Bronchial epithelial cell (primary cell): ENCODE results near the gene RAB6B. TPM values are rescaled to one million over a fixed set of nuclear protein-coding genes. Genes with fewer than 3 reads are reported as not detected.
A peak's percentile ranks its signal among the peaks of the same experiment; 100 is the strongest.

Experiments used
- DNase-seq: peaks from one replicate; pipeline ENCODE4 v3.0.0-alpha.2; 2010; ENCODE audit warnings: low read depth
- FAIRE-seq: peaks from 2 replicates; lab custom pipeline; 2011; peaks lifted over from hg19 to GRCh38; lab: Jason Lieb, UNC
- H3K27me3 ChIP-seq: 2 replicates; pipeline ENCODE4 v1.5.1; 2011; ENCODE audit warnings: low read length; ENCODE audit not compliant: control insufficient read depth, insufficient read depth
- H3K36me3 ChIP-seq: 2 replicates; pipeline ENCODE4 v1.5.1; 2011; ENCODE audit warnings: low read length; ENCODE audit not compliant: control insufficient read depth, insufficient read depth
- H3K4me3 ChIP-seq: 2 replicates; pipeline ENCODE4 v1.5.1; 2011; ENCODE audit warnings: mild to moderate bottlenecking, low read depth, low read length, control low read depth
- total RNA-seq: library from RNA; depleted of rRNA; stranded (reverse); fragments of >200 nt; gene quantifications from 2 replicates; pipeline ENCODE4 v1.2.1, GENCODE V29; 2014
- TF ChIP-seq, protein P1 (sequence below): IDR thresholded peaks from 2 replicates; pipeline ENCODE4 v1.5.1; 2011; ENCODE audit warnings: mild to moderate bottlenecking, moderate library complexity, low read length, control low read depth, inconsistent platforms; ENCODE audit not compliant: insufficient read depth, severe bottlenecking

The RAB6B gene
- total RNA-seq, 1 donor from 2014 or later: under 0.01 TPM

DNA sequence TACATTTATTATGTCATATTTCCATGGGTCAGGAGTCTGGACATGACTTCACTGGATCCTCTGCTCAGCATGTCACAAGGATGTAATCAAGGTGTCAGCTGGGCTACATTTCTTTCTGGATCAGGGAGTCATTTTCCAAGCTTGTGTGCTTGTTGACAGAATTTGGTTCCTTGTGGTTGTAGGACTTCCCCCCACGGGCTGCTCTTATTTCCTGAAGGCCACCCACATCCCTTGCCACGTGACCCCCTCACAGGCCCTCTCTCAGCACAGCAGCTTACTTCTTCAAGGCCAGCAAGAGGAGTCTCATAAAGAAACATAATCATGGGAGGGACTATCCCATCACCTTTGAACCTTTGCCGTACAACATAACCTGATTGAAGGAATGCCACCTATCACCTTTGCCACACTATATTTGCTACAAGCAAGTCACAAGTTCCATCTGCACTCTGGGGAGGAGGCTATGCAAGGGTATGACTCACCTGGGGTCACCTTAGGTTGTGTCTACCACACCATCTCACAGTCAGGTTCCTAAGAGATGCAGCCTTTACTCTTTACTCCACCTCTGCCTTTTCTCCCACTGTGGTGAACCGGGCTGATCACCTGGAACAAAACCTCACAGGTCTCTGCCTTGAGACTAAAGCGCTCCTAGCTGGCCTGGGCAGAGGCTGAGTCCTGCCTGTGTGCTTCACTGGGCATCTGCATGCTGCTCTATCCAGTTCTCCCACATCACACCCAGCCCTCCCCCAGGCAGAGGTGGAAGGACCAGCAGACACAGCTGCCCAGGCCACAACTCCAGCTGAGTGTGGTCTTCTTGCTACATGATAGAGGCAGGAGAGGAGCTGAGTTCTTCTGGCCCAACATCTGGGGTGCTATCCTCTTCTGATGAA lies 13.5 kb downstream of the RAB6B start:
- FAIRE-seq: peak; percentile 80

DNA sequence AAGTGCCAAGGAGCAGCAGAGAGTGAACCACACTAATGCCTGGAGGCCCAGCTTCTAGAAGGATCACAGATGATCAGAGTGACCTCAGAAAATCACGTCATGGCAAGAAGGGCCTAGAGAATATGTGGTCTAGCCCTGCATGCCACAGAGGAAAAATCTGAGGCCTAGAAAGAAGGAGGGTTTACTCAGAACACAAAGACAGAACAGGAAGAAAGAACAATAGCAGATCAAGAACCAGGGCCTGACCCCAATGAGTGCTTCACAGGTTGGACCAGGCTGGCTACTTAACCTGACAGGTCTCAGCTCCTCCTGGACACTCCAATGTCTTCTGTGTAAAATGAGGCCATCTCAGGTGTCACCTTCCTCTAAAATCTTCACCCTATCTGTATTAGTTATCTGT lies 14.2 kb downstream of the RAB6B start:
- FAIRE-seq (peak; percentile 60), DNase-seq (no peak)
- Histone ChIP-seq H3K36me3 (no peaks in the 10 kb centered on the region), H3K4me3 (no peak overlapping the region), H3K27me3 (peaks cover 4% of the 10 kb centered on the region)
- TF ChIP-seq, protein P1, sequence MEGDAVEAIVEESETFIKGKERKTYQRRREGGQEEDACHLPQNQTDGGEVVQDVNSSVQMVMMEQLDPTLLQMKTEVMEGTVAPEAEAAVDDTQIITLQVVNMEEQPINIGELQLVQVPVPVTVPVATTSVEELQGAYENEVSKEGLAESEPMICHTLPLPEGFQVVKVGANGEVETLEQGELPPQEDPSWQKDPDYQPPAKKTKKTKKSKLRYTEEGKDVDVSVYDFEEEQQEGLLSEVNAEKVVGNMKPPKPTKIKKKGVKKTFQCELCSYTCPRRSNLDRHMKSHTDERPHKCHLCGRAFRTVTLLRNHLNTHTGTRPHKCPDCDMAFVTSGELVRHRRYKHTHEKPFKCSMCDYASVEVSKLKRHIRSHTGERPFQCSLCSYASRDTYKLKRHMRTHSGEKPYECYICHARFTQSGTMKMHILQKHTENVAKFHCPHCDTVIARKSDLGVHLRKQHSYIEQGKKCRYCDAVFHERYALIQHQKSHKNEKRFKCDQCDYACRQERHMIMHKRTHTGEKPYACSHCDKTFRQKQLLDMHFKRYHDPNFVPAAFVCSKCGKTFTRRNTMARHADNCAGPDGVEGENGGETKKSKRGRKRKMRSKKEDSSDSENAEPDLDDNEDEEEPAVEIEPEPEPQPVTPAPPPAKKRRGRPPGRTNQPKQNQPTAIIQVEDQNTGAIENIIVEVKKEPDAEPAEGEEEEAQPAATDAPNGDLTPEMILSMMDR: no peak

More for the DNA sequence above, 13.5 kb downstream of the RAB6B start:
- DNase-seq: peak; percentile 2
- H3K36me3 ChIP-seq: no peaks in the 10 kb centered on the region
- H3K4me3 ChIP-seq: no peak overlapping the region
- peaks cover 4% of the 10 kb centered on the region for H3K27me3 ChIP-seq
- TF ChIP-seq, protein P1: no peak

DNA sequence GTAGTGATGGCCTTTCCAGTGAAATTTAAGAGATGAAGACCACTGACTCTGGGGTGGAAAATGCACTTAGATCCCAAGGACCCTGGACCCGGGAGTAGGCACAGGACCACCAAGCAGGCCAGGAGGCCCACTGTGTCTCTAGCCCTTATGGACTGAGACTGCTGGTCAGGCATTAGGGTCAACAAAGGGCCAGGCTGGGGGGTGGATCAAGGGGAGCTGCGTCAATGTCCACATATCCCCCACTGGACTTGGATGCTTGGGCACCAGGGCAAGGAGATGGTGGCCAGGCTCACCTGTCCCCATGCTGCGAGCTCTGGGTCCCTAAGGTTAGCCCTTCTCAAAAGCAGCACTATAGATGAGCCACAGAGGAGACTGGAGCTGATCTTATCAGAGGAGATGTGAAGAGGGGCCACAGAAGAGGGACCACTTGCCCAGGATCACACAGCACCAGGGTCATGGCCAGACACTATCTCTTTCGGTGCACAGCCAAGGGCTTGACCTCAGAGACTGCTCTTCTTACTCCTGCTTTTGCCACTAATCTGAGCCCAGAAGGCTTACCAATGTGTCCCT lies 14.7 kb downstream of the RAB6B start:
- FAIRE-seq (peak; percentile 13), DNase-seq (no peak)
- TF ChIP-seq, protein P1: no peak
- peaks cover 4% of the 10 kb centered on the region for H3K27me3 ChIP-seq
- H3K4me3 ChIP-seq: no peak overlapping the region
- H3K36me3 ChIP-seq: no peaks in the 10 kb centered on the region

DNA sequence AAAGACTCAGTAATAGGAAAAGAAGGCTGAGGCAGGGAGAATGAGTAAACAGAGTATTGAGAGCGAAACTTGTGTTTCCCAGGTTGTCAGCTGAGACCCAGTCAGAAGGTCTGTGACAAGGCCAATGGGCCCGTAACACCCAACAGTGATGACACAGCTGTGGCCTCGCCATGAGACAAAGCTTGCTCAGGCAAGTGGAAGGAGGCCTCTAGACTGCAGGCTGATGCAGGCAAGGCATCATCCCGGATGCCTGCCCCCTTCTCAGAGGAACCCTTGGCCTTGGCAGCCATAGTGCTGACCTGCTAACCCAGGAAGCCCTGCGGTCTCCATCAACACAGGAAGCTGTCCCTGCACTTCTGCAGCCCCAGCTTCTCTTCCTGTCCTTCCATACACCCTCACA lies 15.4 kb downstream of the RAB6B start:
- DNase-seq (no peak), FAIRE-seq (no peak)
- TF ChIP-seq, protein P1: no peak
- H3K36me3 ChIP-seq: no peaks in the 10 kb centered on the region
- peaks cover 4% of the 10 kb centered on the region for H3K27me3 ChIP-seq
- no peak overlapping the region for H3K4me3 ChIP-seq

DNA sequence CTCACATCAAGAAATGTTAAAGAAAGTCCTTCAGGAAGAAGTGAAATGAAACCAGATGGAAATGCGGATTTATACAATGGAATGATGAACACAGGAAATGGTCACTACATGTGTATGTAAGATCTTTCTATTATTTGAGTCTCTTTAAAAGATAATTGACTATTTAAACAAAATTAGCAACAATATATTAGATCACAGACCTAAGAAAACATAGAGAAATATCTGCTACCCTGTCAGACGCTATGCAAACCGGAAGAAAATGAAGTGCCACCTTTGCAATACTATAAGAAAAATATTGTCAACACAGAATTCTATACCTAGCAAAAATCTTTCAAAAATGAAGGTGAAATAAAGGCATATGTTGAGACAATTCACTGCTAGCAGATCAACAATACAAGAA lies 17.2 kb downstream of the RAB6B start:
- no peaks in the 10 kb centered on the region for H3K36me3 ChIP-seq
- FAIRE-seq (no peak), DNase-seq (no peak)
- H3K27me3 ChIP-seq: peaks cover 4% of the 10 kb centered on the region
- H3K4me3 ChIP-seq: no peak overlapping the region
- TF ChIP-seq, protein P1: no peak
